ENCODE data around the gene ATE1.

DNA sequence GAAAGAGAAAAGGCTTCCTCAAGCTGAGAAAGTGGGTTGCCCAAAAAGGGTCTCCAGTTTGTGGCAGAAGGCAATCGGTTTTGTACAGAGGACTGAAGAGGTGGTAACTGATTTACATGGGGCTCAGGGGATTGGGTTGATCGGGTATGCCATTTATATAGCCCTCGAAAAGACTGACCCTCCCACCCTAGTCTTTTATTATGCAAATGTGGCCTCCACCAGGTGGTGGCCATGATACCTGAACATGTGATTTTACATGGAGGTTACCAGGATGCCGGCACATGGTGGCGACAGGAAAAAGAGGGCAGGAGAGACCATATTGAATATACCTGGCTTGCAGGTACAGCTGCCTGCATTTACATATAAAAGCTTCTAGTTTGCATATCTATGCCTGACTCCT lies 36.7 kb downstream of the ATE1 start:
- TF ChIP-seq, protein P1, sequence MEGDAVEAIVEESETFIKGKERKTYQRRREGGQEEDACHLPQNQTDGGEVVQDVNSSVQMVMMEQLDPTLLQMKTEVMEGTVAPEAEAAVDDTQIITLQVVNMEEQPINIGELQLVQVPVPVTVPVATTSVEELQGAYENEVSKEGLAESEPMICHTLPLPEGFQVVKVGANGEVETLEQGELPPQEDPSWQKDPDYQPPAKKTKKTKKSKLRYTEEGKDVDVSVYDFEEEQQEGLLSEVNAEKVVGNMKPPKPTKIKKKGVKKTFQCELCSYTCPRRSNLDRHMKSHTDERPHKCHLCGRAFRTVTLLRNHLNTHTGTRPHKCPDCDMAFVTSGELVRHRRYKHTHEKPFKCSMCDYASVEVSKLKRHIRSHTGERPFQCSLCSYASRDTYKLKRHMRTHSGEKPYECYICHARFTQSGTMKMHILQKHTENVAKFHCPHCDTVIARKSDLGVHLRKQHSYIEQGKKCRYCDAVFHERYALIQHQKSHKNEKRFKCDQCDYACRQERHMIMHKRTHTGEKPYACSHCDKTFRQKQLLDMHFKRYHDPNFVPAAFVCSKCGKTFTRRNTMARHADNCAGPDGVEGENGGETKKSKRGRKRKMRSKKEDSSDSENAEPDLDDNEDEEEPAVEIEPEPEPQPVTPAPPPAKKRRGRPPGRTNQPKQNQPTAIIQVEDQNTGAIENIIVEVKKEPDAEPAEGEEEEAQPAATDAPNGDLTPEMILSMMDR (IDR thresholded peaks at IDR 0.05; ENCODE audit: low read depth, low read length), result no peak
- no peak for TF ChIP-seq POLR2A (IDR thresholded peaks at IDR 0.05; ENCODE audit: extremely low read depth, insufficient read length)
- TF ChIP-seq, protein P2, sequence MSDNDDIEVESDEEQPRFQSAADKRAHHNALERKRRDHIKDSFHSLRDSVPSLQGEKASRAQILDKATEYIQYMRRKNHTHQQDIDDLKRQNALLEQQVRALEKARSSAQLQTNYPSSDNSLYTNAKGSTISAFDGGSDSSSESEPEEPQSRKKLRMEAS (IDR thresholded peaks at IDR 0.05; ENCODE audit: low read depth, low read length), result no peak
